Endothelial cell of umbilical vein (primary cell): Measurements from ENCODE around the gene ZBTB7C. TPM values are rescaled to one million over a fixed set of nuclear protein-coding genes. Genes with fewer than 3 reads are reported as not detected.

Source experiments
- BruUV-seq: library from RNA; stranded (reverse); fragments of 400-500 nt; replicated peaks from 2 replicates; lab custom pipeline; 2021; lab: Mats Ljungman, UMichigan
- CTCF ChIA-PET: fragments of 300-600, 350-600 bp; sonication (Branson Sonifier 250); formaldehyde crosslinking; loops from one replicate; lab custom pipeline; 2021; ENCODE audit warnings: antibody characterized with exemption, inconsistent platforms; lab: Charles Lee
- POLR2A ChIA-PET: fragments of 300-600, 350-600 bp; sonication (Branson Sonifier 250); formaldehyde crosslinking; loops from one replicate; lab custom pipeline; 2021; ENCODE audit warnings: antibody characterized with exemption, inconsistent platforms; lab: Charles Lee
- DNase-seq: peaks from one replicate; pipeline ENCODE4 v3.0.0-alpha.2; 2011; ENCODE audit warnings: low read depth, low spot score
- FAIRE-seq: peaks from 2 replicates; lab custom pipeline; 2011; peaks lifted over from hg19 to GRCh38; lab: Jason Lieb, UNC
- H2AFZ ChIP-seq: 2 replicates; pipeline ENCODE4 v1.6.0; 2012; ENCODE audit warnings: low read depth, low read length, control low read depth, inconsistent platforms
- H3K27ac ChIP-seq: 2 replicates; pipeline ENCODE4 v1.5.1; 2011; ENCODE audit warnings: low read depth, mild to moderate bottlenecking, control low read depth, low read length, moderate library complexity; ENCODE audit not compliant: insufficient read depth
- H3K27me3 ChIP-seq, 2 experiments: 2 replicates each; pipeline versions ENCODE4 v1.6.0 to v1.6.1; 2011; ENCODE audit warnings: low read length in 2 of 2, mixed read lengths in 1 of 2; ENCODE audit not compliant: control insufficient read depth in 2 of 2, insufficient read depth in 2 of 2
- H3K36me3 ChIP-seq, 2 experiments: 2 replicates in 1 of 2; 3 replicates in 1 of 2; pipeline ENCODE4 v1.5.1; 2011; ENCODE audit warnings: low read length in 2 of 2, mild to moderate bottlenecking in 1 of 2, moderate library complexity in 1 of 2; ENCODE audit not compliant: control insufficient read depth in 2 of 2, insufficient read depth in 2 of 2; ENCODE audit errors: extremely low read depth in 1 of 2
- H3K4me1 ChIP-seq: 3 replicates; pipeline ENCODE4 v1.5.1; 2011; ENCODE audit warnings: mild to moderate bottlenecking, low read length; ENCODE audit not compliant: control insufficient read depth, insufficient read depth; ENCODE audit errors: extremely low read depth
- H3K4me2 ChIP-seq: 2 replicates; pipeline ENCODE4 v1.6.1; 2011; ENCODE audit warnings: low read length, control low read depth, mixed read lengths; ENCODE audit not compliant: insufficient read depth
- H3K4me3 ChIP-seq, 3 experiments: fragments of 200-600 bp in 1 of 3; sonication (generic), shearing (Covaris generic) in 1 of 3; replicated peaks in 1 of 3; 2 replicates each; pipeline ENCODE4 v1.5.1; 2011 to 2016; ENCODE audit warnings: control low read depth in 3 of 3, low read length in 3 of 3, mild to moderate bottlenecking in 2 of 3, inconsistent platforms in 1 of 3, low read depth in 1 of 3, moderate library complexity in 1 of 3; ENCODE audit not compliant: insufficient read depth in 1 of 3
- H3K79me2 ChIP-seq: 2 replicates; pipeline ENCODE4 v1.6.0; 2012; ENCODE audit warnings: low read length, inconsistent platforms; ENCODE audit not compliant: control insufficient read depth, insufficient read depth
- H3K9ac ChIP-seq: replicated peaks from 2 replicates; pipeline ENCODE3; 2011; ENCODE audit warnings: low read length, control low read depth; ENCODE audit not compliant: insufficient read depth; ENCODE audit errors: extremely low read depth
- H3K9me1 ChIP-seq: replicated peaks from 3 replicates; pipeline ENCODE4 v1.6.0; 2011; ENCODE audit warnings: mild to moderate bottlenecking, low read length; ENCODE audit not compliant: control insufficient read depth, insufficient read depth; ENCODE audit errors: extremely low read depth
- H3K9me3 ChIP-seq: replicated peaks from 2 replicates; pipeline ENCODE4 v1.5.1; 2012; ENCODE audit warnings: low read length, inconsistent platforms; ENCODE audit not compliant: control insufficient read depth, insufficient read depth
- H4K20me1 ChIP-seq: replicated peaks from 2 replicates; pipeline ENCODE3; 2011; ENCODE audit warnings: mild to moderate bottlenecking, low read length; ENCODE audit not compliant: control insufficient read depth, insufficient read depth; ENCODE audit errors: extremely low read depth
- GATA2 ChIP-seq: IDR thresholded peaks from 2 replicates; pipeline ENCODE4 v1.7.0; 2011; ENCODE audit warnings: low read depth, mild to moderate bottlenecking, moderate library complexity, mixed read lengths, low read length; ENCODE audit not compliant: insufficient read length, insufficient read depth
- POLR2A ChIP-seq: IDR thresholded peaks from 2 replicates; pipeline ENCODE4 v1.6.1; 2012; ENCODE audit warnings: low read depth, mild to moderate bottlenecking, control low read depth, low read length
- dilution Hi-C: fragments of 300-500 bp; cut with MboI; formaldehyde crosslinking; loops from one replicate; pipeline ENCODE4 v1.15.0; 2019; ENCODE audit warnings: low sequenced_read_pairs; ENCODE audit not compliant: extremely low pct_ligation_motif_present
- intact Hi-C: fragments of 100-400 bp; cut with micrococcal nuclease; formaldehyde crosslinking; loops from one replicate; pipeline ENCODE4 v1.10.0; 2022
- polyA plus RNA-seq, 4 experiments: library from polyadenylated mRNA; depleted of rRNA in 3 of 4; stranded (reverse) in 3 of 4; unstranded in 1 of 4; fragments of >200 nt; gene quantifications; 2 replicates each; pipeline versions ENCODE4 v1.2.1 to v1.2.3, GENCODE V29; 2011 to 2012; ENCODE audit warnings: missing spikeins in 1 of 4
- total RNA-seq: library from RNA; stranded (reverse); gene quantifications from 2 replicates; pipeline ENCODE4 v1.2.3, GENCODE V29; 2021
- TF ChIP-seq, protein P1 (sequence below), 2 donors: IDR thresholded peaks; 1 replicate in 1 of 2; 2 replicates in 1 of 2; pipeline ENCODE4 v1.5.1; 2011; ENCODE audit warnings: low read length in 2 of 2, mild to moderate bottlenecking in 2 of 2, moderate library complexity in 2 of 2, control low read depth in 1 of 2, inconsistent platforms in 1 of 2, low read depth in 1 of 2; ENCODE audit not compliant: insufficient read depth in 1 of 2; ENCODE audit errors: extremely low read depth in 1 of 2

The ZBTB7C gene
- total and polyA plus RNA-seq, 2 donors (not counting 3 experiments of a cell fraction or from before 2014, with no cell fraction given): not detected

DNA sequence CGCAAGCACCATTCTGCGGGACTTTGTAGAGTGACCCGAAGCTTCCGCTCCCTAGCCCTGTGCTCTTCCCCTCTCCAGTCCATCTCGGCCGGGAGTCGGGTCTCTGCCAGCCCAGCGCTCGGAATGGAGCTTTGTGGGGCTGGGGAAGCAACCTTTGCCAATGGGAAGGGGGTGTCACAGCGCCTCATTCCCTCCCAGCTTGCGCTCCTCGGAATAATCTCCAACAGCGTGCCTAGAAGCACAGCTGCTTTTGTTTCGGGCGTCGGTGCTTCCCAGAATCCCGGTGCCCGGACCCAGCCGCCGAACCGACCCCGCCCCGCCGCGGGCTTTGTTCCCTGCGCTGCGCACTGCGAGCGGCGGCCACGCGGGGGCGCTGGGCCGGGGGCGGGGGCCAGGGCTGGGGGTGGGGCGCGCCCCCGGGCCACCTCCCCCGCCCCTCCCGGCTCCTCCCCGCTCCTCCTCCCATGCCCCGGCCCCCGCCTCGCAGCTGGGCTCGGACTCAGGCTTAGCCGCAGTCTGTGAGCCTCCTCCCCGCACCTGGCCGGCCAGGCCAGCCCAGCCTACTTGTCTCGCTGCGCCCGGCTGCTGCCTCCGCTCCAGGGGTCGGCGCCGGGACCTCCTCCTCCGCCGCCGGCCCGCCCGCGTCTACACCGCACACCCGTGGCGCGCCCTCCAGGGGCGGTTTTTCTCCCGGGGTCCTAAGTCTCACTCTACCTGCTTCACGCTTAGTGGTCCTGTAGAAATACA, 401.1 kb downstream of the ZBTB7C start:
- intact Hi-C loops: loop anchor here (1.0 to 10.0 kb wide), 3 partner anchors 15 to 527 kb away; partner anchors contain the start of gene CTIF
- ChIA-PET POLR2A (interaction anchor here (0.6 to 1.4 kb wide), 2 partner anchors 77 to 1796 kb away, joined by 3 to 4 read pairs; partner anchors contain the start of gene SMAD2), CTCF (interaction anchor here (0.6 to 2.1 kb wide), 25 partner anchors 9 to 437 kb away, joined by 3 to 21 read pairs (median 4); partner anchors contain the start of gene SMAD2)
- Histone ChIP-seq H3K4me2 (peak overlapping the region; percentile 79), H3K9me1 (no peaks in the 10 kb centered on the region), H3K4me3 (peak overlapping the region; percentile 48 to 70 (median 62)), H2AFZ (peak overlapping the region; percentile 91), H4K20me1 (no peaks in the 10 kb centered on the region), H3K36me3 (no peaks in the 10 kb centered on the region), H3K4me1 (peaks cover 26% of the 10 kb centered on the region), H3K27me3 (peaks cover 3 to 7% of the 10 kb centered on the region in 2 experiments), H3K9ac (peak overlapping the region; percentile 85), H3K79me2 (no peaks in the 10 kb centered on the region), H3K9me3 (no peaks in the 10 kb centered on the region), H3K27ac (peak overlapping the region; percentile 51)
- BruUV-seq: TSS peak; percentile 59
- DNase-seq: peak; percentile 51
- TF ChIP-seq, protein P1, sequence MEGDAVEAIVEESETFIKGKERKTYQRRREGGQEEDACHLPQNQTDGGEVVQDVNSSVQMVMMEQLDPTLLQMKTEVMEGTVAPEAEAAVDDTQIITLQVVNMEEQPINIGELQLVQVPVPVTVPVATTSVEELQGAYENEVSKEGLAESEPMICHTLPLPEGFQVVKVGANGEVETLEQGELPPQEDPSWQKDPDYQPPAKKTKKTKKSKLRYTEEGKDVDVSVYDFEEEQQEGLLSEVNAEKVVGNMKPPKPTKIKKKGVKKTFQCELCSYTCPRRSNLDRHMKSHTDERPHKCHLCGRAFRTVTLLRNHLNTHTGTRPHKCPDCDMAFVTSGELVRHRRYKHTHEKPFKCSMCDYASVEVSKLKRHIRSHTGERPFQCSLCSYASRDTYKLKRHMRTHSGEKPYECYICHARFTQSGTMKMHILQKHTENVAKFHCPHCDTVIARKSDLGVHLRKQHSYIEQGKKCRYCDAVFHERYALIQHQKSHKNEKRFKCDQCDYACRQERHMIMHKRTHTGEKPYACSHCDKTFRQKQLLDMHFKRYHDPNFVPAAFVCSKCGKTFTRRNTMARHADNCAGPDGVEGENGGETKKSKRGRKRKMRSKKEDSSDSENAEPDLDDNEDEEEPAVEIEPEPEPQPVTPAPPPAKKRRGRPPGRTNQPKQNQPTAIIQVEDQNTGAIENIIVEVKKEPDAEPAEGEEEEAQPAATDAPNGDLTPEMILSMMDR (IDR thresholded peaks at IDR 0.05; ENCODE audit: extremely low read depth in 1 of 2, insufficient read depth in 1 of 2, low read depth in 1 of 2, low read length in 2 of 2): peak; percentile 31 to 53
- TF ChIP-seq GATA2 (no peak), POLR2A (peak; percentile 66)
- dilution Hi-C loops: no loop called here
- peak; percentile 59 for FAIRE-seq
